Fibroblast of peridontal ligament (primary cell): Measurements from ENCODE around the gene NPLOC4.
"Not testable (repeated sequence)": the region's sequence is repeated elsewhere in the genome, so short reads cannot be mapped to it uniquely, and the experiment has no call there.

Experiments used
- DNase-seq: peaks from one replicate; pipeline ENCODE4 v3.0.0-alpha.2; 2010; ENCODE audit errors: extremely low read depth

Gene NPLOC4

DNA sequence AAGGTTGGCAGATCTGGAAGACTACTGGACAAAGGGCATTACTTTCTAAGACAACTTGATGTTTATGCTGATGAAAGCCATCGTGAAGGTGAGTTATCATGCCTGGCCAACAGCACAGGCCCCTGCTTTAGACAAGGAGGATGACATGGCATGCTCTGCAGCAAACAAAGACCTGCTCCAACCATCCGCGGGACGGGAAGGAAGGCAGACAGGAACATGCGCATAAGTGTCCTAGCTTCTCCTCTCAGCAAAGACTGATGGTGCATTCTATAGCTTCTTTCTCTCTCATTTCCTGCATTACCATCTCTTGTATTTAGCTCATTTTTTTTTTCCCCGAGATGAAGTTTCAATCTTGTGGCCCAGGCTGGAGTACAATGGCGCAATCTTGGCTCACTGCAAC, 5.4 kb downstream of the NPLOC4 start:
- DNase-seq = no peak

DNA sequence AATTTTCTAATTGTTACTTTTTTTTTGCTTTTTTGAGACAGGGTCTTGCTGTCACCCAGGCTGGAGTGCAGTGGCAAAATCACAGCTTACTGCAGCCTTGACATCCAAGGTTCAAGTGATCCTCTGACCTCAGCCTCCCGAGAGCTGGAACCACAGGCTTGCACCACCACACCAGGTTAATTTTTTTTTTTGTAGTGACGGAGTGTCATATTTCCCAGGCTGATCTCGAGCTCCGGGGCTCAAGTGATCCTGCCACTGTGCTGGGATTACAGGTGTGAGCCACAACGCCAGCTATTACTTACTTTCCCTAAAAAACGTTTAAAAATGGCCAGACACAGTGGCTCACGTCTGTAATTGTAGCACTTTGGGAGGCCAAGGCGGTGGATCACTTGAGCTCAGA, 6.6 kb downstream of the NPLOC4 start:
- DNase-seq = no peak

DNA sequence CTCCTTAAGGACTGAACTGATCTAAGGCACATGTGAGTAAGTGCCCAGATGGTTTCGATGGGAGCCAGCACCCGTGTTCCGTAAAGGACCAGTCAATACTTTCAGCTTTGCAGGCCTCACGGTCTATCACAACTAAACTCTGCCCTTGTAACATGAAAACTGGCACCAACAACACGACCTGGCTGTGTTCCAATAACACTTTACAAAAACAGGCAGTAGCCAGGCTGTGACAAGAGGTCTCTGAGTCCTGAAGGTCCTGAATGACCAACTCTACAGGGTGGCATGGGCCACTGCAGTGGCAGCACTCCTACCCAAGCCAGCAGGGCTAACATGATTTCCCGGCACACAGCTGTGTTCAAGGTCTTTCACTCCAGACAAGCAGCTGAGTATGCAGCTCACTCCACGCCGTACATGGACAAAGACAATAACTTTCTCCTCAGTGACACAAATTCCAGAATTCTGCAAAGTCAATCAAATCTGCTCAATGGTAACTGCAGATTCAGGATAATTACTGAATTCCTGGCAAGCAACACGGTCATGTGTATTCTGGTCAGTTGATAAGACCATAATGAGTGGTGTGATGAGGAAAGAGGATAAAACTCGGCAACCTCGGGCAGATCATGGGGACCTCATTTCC, 15.3 kb downstream of the NPLOC4 start:
- DNase-seq = no peak

DNA sequence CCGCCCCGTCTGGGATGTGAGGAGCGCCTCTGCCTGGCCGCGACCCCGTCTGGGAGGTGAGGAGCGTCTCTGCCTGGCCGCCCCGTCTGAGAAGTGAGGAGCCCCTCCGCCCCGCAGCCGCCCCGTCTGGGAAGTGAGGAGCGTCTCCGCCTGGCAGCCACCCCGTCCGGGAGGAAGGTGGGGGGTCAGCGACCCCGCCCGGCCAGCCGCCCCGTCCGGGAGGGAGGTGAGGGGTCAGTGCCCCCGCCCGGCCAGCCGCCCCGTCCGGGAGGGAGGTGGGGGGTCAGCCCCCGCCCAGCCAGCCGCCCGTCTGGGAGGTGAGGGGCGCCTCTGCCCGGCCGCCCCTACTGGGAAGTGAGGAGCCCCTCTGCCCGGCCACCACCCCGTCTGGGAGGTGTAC, 18.6 kb downstream of the NPLOC4 start:
- not testable (repeated sequence) for DNase-seq

DNA sequence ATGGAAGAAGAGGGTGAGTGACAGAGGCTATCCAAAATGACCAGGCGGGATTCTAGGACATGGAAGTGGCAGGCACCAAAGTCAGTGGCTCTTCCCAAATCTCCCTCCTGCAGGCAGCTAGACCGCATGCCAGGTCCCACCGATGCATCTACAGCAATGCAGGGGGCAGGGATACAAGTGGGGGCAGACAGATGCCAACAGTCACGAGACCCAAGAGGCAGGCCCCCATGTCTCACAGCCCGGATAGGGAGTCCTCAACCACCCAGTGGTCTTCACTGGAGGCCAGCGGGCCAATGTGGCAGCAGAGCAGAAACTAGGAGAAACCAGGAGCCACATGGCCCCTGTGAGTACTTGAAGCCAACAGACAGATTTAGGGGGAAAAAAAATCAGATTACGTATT, 20.0 kb downstream of the NPLOC4 start:
- DNase-seq = no peak

DNA sequence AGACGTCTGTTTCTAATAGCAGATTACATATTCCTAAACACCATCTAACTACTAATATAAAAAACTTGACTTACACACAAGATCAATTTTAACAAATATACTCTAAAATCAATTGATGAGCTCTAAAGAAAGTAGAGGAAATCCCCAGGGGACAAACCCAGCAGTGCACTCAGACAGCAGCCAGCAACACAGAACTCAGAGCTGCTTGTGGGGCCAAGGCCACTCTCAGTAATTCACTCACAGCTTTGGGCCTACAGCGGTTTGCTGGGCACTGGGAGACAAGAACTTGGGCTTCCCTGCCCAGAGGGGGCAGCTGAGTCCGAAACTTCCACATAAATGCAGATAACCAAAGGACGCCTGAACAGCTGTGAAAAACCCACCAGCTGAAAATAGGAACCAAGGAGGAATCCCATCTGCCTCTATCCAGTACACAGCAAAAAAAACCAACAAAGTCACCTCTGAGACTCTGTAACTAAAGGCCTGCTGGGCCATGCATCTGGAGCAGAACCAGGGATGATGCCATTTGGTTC, 21.4 kb downstream of the NPLOC4 start:
- no peak for DNase-seq

DNA sequence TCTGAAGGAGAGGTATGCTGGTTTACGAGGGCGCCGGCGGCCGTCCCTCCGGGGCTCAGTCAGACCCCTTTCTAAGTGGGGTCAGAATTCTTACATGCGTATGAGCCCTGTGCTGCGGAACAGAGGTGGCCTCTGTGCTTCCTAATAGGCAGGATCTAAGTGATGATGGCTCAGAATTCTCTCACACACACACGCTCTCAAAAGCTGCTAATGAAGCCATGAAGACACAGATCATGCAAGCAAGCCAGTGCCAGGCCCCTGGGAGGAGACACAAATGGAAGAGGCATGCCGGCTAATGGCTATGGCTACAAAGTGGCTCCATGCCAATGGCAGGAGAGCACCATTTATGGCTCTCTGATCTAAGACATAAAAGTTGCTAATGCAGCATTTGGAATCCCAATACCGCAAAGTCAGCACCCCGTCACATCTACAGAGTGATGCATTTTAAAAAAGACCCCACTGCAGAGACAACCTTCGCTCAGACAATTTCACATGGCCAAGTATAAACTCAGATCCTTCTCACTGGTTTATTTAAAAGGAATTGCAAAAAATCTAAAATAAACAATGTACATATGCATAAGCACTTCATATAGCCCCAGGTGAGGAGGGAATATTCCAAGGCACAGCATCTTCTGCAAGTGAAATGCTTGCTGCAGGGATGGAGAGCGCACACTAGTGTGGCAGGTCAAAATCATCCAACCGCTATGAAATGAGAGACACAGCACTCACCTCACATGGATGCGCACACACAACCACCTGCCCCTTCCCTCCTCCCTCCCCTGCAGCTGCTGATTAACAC, 24.5 kb downstream of the NPLOC4 start:
- no peak for DNase-seq

DNA sequence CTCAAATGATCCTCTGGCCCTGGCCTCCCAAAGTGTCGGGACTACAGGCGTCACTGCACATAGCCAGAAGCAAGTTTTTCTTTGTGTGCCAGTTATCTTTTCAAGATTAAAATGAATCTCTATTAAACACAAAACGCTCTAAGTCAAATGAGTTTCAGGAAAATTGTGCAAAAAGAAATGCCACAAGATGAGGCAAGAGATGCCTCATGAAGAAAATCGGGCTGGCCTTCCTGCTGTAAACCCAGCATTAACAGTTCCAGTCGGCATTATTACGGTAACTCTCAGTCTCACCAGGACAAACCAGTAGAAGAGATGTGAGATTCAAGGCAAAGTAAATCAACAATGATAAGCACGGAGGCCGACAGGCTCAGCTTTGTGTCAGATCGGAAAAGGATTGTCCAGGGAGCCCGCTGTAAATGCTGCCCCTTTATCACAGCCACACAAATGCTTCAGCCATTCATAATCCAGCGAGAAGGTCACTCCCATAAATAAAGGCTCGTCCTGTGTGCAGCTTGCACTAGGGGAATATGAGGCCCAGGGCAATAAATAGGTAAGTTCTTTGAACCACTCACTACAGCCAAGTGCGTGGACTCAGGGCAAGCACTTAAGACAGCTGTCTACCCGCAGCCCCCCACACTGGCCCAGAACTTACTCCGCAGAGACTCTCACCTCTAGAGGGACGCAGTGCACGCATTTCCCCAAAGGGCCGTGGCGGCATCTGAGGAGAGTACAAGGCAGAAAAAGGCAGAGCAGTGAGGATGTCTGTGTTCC, 27.2 kb downstream of the NPLOC4 start:
- DNase-seq = no peak

DNA sequence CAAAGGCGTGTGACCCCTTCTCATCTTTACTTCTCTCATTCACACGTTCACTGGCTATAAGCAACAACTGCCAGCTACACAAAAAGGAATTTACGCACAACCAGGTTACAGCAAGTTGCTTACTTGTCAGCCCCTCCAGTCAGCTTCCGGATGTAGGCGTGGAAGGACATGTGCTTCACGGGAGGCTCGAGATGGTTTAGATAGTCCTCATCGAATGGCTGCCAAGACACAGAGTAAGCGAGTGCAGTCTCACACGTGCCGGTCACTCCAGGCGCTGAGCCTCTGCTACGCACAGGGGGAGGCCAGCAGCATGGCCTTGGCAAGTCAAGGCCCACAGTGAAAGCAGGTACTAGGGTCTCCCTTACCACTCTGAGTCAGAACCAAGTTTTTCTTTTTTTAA, 28.3 kb downstream of the NPLOC4 start:
- no peak for DNase-seq

DNA sequence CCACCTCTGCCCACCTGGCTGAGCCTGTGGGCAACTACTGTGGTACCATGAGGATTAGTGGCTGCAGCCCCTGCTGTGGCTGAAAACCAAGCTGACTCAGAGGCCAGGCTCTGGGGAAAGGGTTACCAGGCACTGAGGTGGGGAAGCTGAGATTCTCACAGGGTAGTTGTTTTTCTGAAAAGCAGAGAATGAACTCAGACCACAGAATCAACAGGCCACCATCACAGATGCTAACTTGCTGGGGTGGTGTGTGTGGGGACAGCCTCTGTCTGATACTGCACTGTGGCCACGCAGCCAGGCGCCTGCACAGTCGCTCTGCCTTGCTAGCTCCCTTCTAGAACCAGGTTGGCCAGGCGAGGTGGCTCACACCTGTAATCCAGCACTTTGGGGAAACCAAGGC, 28.8 kb downstream of the NPLOC4 start:
- DNase-seq = no peak

DNA sequence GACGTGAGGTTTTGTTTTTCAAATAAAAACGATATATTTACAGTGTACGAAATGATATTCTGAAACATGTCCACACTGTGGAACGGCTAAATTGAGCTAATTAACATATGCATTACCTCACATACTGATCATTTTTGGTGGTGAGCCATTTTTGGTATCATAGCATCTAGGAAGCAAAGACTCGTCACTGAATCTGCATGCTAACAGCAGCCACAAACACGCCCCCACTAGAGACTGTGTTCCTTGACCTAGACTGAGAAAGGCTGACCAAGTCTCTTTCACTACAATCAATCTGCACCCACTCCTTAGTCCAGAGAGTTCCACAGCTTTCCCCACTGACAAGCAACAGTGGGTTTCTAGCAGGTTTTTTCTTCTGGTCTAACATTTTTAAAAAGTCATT, 29.5 kb downstream of the NPLOC4 start:
- peak; percentile 19 for DNase-seq

DNA sequence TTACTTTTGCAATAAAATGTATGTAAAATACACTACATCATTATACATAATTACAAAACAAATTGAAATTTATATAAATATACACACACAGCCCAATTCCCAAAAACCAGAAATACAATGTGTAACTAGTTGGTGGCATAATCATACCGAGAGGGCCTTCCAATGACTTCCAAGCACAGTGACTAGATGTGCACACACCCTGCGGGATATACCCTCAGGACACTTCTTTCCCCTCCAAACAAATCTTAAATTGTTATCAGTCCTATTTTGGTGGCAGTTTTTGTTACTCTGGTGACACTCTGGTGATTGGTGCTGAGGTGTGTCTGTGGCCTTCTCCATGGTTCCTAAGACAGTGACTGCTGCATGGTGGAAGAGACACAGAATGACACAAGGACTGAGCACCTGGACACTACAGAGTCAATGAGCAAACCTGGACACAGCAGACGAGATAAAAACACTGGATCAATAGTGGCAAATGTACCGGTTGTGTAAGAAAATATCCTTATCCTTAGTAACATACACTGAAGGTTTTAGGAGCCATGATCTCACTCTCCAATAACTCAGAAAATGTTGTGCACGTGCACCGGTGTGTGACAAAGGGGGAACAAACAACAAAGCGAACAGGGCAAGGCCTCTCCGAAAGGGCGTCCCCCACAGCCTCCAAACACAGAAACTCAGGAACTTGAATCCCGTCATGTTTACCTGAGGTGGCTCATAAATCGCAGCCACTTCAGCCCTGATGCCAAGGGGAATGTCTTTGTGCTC, 32.9 kb downstream of the NPLOC4 start:
- DNase-seq = no peak

DNA sequence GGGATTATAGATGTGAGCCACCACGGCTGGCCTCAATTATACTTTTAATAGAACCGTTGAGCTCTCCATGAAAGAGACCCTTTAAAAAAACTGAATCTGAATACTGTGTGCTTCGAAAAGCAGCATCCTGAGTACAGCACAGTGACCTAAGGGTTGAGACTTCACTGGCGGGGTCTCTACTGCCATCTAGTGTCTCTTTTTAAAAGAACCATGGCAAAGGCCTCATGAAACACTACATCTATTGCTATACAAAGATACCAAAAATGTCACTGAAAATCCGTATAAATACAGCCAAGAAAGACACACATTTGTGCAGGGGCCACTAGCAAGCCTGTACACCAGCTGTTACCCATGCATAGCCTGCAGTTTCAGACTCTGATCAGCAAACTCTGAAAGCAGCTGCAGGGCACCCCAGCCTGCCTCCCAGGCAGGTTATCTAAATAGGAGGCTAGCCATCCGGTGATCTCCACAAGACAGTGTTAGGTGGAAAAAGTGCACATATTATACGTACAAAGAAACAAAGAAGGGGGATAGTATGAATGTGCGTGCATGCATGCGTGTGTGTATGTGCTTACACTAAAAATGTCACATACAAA, 35.3 kb downstream of the NPLOC4 start:
- DNase-seq = peak; percentile 84

DNA sequence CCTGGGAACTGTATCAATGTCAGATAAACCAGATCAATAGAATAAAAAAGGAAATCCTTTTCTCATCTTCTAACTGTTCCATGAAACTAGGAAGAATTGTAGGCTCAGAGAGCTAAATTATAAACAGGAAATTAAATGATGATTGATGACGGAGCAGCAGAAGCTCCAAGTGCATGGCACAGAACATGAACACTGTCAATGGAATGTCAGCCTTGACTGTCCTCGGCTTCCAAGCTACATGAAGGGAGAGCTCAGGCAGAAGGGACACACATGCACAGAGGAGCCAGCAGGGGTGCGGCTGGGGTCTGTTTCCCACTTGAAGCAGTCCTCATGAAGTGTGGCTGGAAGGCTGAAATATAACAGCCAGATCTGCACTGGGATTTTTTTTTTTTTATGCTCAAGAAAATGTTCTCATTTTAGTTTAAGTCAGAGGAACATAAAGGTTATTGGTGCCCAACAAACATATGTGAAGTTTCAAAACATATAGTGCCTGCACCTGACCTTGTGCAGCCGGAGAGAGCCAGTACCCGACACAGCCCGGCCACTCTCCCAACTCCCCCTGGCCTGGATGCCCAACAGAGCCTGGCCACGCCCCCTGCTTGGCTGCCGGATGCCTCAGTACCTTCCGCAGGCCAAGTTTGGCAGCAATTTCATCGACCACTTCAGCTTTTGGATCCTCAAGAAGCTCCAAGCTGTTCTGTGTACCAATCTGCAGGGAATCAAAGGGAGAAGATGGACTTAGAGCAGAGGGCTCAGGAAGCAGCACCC, 37.0 kb downstream of the NPLOC4 start:
- peak; percentile 50 for DNase-seq

DNA sequence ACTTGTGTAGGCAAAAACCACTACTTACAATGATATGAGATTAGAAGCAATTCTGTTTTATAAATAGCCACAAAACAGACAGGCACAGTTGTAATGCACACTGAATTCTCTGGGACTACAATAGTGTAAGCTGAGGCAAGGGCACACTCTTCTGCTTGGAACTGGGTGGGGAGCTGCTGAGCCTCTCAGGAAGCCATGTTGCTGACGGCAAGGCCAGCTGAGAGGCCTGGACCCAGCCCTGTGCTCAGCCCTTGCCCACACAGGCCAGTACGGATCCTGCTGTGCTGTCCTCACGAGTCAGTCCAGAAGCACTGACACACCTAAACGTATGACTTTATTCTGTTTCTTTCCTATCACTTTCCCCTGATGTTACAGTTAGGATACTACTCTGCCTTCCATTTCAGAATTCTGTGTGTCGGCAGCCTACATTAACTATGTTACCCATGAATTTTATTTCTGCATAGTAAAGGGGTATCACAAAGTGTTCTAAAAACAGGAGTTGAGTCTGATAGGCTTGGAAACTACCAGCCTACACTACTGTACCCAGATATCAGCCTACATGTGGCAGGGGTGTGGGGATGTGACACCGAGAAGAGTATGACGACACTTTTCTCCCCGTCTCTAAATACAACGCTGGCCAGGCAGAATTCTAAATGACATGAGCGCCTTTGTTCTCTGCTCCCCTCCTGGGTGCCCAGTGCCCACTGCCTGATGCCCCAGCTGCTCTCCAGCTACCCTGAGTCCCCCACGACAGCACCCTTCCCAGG, 43.6 kb downstream of the NPLOC4 start:
- no peak for DNase-seq

DNA sequence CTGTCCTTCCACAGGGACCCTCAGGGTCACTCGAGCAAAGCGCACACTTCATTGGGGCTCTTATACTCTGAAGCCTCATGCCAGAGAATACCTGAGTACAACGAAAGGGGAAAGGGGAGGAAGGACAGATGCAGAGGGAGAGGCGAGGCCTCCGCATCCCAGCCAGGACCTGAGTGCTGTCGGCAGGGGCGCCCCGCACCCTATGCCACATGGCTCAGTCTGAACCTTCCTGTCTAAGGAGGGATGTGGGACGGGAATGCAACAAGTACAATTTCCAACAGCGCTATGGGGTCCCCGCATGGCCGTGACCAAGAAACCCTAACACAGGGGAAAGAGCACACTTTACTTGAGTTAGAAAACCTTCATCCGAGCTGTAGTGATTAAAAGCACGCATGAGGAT, 44.9 kb downstream of the NPLOC4 start:
- DNase-seq = no peak

DNA sequence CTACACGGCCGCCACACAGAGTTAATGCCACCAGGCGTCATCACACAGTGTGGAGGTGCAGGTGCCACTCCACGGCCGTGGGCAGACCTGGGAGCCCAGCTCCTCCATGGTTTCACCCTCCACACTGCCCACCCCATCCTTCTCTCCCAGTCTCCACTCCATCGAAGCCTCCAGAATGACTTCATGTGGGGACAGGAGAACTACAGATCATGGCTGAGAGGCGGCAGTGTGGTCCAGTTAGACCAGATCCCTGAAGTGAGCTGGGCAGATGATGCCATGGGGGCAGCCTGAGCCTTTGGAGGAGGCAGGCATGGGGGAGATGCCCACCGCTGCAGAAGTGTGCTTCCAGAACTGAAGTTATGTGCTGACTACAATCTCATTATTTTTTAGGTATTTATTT, 46.8 kb downstream of the NPLOC4 start:
- DNase-seq = no peak

DNA sequence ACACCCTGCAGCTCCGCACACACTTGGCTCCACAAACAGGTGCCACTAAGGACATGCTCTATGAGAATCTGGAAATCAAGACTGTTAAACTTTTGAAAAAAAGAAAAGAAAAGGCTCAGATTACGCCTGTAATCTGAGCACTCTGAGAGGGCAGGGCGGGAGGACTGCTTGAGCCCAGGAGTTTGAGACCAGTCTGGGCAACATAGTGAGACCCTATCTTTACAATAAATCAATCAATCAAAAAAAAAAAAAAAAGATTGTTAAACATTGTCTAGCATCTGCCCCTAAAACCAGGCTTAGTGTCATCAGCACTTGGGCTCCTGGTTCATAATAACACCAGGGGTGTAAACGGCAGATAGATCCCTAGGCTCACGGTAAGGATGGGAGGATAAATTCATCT, 47.3 kb downstream of the NPLOC4 start:
- DNase-seq = no peak

DNA sequence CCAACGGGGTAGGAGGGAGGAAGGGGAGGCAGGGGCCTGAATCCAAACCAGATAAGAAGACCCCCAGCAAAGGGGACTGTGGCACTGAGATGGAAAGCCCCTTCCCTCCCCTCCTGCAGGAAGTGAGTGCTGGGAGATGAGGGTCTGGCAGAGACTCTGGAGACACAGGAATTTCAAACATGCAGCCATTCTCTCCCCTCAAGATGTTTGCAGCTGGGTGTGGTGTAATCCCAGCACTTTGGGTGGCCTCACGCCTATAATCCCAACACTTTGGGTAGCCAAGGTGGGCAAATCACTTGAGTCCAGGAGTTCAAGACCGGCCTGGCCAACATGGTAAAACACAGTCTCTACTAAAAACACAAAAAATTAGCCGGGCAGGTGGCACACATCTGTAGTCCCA, 50.8 kb downstream of the NPLOC4 start:
- DNase-seq = no peak

DNA sequence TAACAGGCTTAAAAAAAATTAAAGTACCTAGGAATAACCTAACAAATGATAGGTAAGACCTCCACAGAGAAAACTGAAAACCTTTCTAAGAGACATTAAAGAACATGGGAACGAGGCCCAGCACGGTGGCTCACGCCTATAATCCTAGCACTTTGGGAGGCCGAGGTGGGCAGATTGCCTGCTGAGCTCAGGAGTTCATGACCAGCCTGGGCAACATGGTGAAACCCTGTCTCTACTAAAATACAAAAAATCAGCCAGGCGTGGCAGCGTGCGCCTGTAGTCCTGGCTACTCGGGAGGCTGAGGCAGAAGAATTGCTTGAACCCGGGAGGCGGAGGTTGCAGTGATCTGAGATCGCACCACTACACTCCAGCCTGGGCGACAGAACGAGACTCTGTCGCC, 52.1 kb downstream of the NPLOC4 start:
- DNase-seq = not testable (repeated sequence)
